HG03457 (cell line): Measurements from ENCODE around the gene MYO7B.

Experiments
- ATAC-seq: cut with Tn5 transposase; IDR thresholded peaks from one replicate; pipeline ENCODE4 v1.9.1; 2021; ENCODE audit warnings: moderate number of reproducible peaks; ENCODE audit not compliant: unreplicated experiment

MYO7B gene

GRCh38 chr2:127607399-127607908 lies 72.0 kb downstream of the MYO7B start:
- no peak for ATAC-seq

GRCh38 chr2:127608061-127609030 lies 72.9 kb downstream of the MYO7B start:
- ATAC-seq: no peak

DNA sequence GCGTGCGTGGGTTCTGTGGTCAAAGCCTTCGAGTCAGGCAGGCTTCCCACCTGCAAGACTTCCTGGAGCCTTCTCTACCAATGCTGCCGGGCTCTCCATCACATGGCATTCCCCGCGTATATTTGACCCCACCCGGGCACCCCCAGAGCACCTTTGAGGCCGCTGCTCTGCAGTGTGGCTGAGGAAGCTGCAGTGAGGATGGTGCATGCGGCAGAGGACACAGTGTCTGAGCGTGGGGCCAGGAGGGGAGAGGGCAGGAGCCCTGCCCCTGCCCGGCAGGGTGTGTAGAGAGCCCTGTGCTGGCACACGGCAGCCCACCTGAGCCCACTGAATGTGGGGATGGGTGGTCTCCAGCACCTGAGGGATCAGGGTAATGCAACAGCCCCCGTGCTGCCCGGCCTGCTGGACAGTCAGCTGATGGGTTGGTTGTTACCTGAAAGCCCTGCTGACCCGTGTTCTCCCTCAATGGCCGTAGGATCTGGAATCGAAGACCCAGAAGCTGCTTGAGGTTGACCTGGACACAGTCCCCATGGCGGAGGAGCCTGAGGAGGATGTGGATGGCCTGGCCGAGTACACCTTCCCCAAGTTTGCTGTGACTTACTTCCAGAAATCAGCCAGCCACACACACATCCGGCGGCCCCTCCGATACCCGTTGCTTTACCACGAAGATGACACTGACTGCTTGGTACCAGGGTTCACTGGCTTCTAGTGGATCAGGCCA lies 73.7 kb downstream of the MYO7B start:
- ATAC-seq: no peak

DNA sequence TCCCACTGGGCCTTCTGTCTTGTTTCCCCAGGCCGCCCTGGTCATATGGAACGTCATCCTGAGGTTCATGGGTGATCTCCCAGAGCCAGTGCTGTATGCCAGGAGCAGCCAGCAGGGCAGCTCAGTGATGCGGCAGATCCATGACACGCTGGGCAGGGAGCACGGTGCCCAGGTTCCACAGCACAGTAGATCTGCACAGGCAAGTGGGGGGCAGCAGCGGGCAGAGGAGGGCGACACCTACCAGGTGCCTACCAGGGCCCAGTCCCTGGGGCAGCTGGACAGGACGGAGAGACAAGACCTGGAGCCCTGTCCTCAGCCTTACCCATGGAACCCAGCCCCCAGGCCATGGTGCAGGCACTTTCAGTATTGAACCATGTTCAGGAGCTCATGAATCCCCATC lies 74.3 kb downstream of the MYO7B start:
- ATAC-seq: no peak

DNA sequence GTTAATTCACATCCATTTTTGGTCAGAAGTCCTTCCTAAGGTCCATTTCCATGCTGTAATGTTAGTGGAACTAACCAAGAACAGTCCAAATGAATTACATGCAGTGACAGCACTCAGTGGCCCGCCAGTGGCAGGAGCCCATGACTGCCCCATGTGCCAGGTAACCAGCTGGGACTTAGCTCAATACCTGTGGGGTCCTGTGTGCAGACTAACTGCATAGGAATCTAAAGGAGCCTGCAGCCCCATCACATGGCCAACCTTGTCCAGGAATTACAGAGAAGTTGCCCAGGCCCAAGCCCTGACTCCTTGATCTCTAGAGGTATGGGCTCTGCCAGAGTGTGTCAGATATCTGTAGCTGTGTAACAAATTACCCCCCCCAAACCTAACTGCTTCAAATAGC lies 75.1 kb downstream of the MYO7B start:
- no peak for ATAC-seq

GRCh38 chr2:127611076-127611925 lies 75.8 kb downstream of the MYO7B start:
- no peak for ATAC-seq

- ATAC-seq: no peak
Measured at GRCh38 chr2:127612111-127612822, 76.8 kb downstream of the MYO7B start.

DNA sequence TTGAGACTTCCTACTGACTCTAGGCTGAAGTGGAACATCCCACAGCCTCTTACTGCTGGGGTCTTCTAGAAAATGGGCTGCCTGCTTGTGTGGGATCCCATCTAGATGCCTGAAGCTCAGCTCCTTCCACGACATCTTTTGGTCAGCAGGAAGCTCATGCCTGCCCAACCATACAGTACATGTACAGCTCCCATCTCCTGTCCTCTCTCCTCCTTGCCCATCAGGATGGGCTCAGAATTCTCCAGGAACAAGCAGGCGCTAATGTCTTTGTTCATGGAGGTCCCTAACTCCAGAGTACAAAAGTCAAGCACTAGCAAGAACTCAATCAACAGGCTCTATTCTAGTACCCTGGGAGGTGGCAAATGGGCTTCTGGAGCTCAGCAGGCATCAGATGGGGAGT lies 78.8 kb downstream of the MYO7B start:
- ATAC-seq: no peak

DNA sequence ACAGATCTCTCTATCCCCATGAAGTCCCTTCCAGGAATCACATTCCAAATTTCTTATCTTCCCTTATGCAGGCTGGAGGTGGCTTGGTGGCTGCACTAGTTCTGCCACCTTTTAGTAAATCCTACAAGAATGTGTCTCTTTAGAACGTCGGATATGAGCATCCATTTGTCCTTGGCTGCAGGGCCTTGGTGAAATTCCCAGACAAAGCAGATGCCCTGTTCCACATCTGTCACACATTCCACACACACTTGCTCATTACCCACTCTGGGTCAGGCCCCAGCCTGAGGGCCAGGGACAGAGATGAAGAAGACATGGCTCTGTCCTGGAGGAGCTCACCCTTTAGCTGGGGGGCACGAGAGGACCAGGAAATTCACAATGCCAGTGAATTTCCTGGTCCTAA lies 79.2 kb downstream of the MYO7B start:
- ATAC-seq: no peak

- ATAC-seq: no peak
Measured at GRCh38 chr2:127615511-127616166, 80.2 kb downstream of the MYO7B start.

- ATAC-seq: no peak
Measured at GRCh38 chr2:127618551-127619202, 83.2 kb downstream of the MYO7B start.

DNA sequence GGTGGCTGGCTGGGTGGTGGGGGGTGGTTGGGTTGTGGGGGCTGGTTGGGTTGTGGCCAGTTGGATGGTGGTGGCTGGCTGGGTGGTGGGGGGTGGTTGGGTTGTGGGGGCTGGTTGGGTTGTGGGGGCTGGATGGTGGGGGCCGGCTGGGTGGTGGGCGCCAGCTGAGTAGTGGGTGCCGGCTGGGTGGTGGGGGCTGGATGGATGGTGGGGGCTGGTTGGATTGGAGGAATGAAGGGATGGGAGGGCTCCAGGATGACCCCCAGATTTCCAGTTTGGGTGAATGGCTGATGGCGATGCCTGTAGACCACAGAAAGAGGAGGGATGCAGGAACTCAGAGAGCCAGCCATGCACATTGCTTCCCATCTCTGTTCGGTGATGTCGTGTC lies 83.7 kb downstream of the MYO7B start:
- no peak for ATAC-seq

DNA sequence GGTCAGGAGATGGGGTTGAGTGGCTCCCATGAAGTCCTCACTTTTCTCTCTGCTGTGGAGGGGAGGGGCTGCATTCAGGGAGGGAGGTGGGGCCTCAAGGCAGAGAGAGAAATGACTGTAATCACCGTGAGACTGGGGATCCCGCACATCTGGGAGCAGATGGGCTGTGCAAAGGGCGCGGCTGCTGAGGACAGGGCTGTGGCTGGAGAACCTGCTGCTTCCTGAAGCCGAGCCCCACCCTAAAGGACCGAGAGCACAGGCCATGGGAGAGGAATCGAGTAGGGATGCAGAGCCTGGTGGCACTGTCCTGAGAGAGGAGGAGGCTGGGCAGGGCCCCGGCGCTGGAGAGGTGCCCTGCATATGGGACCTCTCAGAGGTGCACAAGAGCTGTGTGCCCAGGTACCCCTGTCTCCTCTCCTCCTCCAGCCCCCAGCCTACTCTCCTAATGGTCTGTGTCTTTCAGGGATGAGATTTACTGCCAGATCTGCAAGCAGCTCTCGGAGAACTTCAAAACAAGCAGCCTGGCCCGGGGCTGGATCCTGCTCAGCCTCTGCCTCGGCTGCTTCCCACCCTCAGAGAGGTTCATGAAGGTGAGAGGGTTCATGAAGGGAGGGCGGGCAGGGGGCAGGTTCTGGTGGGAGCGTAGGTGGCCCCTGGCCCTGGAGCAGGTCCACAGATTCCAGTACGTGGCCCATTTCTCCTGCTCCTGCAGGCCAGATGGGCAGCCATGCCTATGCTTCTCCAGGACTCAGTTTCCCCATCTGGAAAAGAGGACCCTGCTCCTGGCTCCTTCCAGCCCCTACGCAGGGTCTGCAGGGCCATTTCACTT lies 84.6 kb downstream of the MYO7B start:
- ATAC-seq: no peak

- ATAC-seq: no peak
Measured at GRCh38 chr2:127620866-127621265, 85.4 kb downstream of the MYO7B start.

DNA sequence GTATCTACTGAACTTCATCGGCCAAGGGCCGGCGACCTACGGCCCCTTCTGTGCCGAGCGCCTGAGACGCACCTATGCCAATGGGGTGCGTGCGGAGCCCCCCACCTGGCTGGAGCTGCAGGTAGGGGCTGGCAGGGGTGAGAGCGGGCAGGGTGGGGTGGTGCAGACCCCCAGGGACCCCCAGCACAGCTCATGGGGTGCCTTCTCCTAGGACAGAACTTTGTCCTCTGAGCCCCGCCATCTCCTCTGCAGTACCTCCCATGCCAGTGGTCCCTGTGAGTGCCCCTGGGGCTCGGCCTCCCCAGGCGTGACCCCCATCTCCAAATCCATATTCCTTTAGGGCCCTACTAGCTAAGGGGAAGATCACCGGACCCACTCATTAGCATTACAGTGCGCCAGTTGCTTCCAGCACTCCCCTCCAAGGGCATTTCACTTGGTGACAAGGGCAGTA lies 86.5 kb downstream of the MYO7B start:
- no peak for ATAC-seq

GRCh38 chr2:127622561-127623387 lies 87.3 kb downstream of the MYO7B start:
- ATAC-seq: no peak
